ENCODE results near the gene SLIT3.

SLIT3 gene

GRCh38 chr5:168672888-168673287, 628.1 kb downstream of the SLIT3 start:
- no peak overlapping the region for H2AFZ ChIP-seq (ENCODE audit: low read depth)
- no peak overlapping the region for H3K4me3 ChIP-seq (IDR thresholded peaks at IDR 0.05; ENCODE audit: insufficient read depth, low read depth, low read length)
- H4K20me1 ChIP-seq (ENCODE audit: insufficient read depth), result no peaks in the 10 kb centered on the region
- no peaks in the 10 kb centered on the region for H3K36me3 ChIP-seq (ENCODE audit: insufficient read depth)
- H3K4me1 ChIP-seq (ENCODE audit: low read depth, poor library complexity, severe bottlenecking), result peaks cover 8% of the 10 kb centered on the region
- TF ChIP-seq, protein P1, sequence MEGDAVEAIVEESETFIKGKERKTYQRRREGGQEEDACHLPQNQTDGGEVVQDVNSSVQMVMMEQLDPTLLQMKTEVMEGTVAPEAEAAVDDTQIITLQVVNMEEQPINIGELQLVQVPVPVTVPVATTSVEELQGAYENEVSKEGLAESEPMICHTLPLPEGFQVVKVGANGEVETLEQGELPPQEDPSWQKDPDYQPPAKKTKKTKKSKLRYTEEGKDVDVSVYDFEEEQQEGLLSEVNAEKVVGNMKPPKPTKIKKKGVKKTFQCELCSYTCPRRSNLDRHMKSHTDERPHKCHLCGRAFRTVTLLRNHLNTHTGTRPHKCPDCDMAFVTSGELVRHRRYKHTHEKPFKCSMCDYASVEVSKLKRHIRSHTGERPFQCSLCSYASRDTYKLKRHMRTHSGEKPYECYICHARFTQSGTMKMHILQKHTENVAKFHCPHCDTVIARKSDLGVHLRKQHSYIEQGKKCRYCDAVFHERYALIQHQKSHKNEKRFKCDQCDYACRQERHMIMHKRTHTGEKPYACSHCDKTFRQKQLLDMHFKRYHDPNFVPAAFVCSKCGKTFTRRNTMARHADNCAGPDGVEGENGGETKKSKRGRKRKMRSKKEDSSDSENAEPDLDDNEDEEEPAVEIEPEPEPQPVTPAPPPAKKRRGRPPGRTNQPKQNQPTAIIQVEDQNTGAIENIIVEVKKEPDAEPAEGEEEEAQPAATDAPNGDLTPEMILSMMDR (conservative IDR thresholded peaks at IDR 0.05; ENCODE audit: low read depth, low read length), result no peak
- no peaks in the 10 kb centered on the region for H3K79me2 ChIP-seq (ENCODE audit: insufficient read depth, low read depth)
- no peak overlapping the region for H3K4me2 ChIP-seq
- H3K27me3 ChIP-seq (ENCODE audit: insufficient read depth, low read depth), result no peaks in the 10 kb centered on the region
- H3K9ac ChIP-seq, result no peak overlapping the region
- H3K27ac ChIP-seq, result no peak overlapping the region

DNA sequence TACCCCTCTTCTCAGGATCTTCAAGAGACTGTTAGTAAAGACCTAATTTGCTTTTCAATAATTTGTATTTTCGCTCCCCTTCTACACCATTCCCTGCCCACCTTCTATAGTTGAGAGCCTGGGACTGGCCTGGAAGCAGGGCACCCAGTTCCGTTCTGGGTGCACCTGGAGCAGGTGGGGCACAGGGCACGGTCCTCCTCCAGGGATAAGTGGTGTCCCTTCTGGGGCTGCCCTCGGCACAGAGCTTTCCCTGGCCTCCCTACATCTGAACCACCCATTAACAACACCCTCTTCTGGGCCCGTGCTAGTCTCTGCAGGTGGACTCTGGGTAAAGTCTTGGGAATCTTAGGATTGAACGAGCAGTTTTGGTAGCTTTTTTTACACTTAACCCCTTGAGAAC, 628.9 kb downstream of the SLIT3 start:
- Histone ChIP-seq H3K27ac (no peak overlapping the region), H3K4me2 (no peak overlapping the region), H2AFZ (ENCODE audit: low read depth) (no peak overlapping the region), H3K4me3 (IDR thresholded peaks at IDR 0.05; ENCODE audit: insufficient read depth, low read depth, low read length) (no peak overlapping the region), H3K4me1 (ENCODE audit: low read depth, poor library complexity, severe bottlenecking) (peaks cover 8% of the 10 kb centered on the region), H4K20me1 (ENCODE audit: insufficient read depth) (no peaks in the 10 kb centered on the region), H3K27me3 (ENCODE audit: insufficient read depth, low read depth) (no peaks in the 10 kb centered on the region), H3K9ac (no peak overlapping the region), H3K79me2 (ENCODE audit: insufficient read depth, low read depth) (no peaks in the 10 kb centered on the region), H3K36me3 (ENCODE audit: insufficient read depth) (no peaks in the 10 kb centered on the region)
- TF ChIP-seq, protein P1 (conservative IDR thresholded peaks at IDR 0.05; ENCODE audit: low read depth, low read length), result no peak

GRCh38 chr5:168670881-168671575, 629.9 kb downstream of the SLIT3 start:
- Histone ChIP-seq H3K27ac (no peak overlapping the region), H3K36me3 (ENCODE audit: insufficient read depth) (no peaks in the 10 kb centered on the region), H3K9ac (no peak overlapping the region), H4K20me1 (ENCODE audit: insufficient read depth) (no peaks in the 10 kb centered on the region), H3K4me2 (no peak overlapping the region), H3K4me1 (ENCODE audit: low read depth, poor library complexity, severe bottlenecking) (peaks cover under 1% of the 10 kb centered on the region), H3K27me3 (ENCODE audit: insufficient read depth, low read depth) (no peaks in the 10 kb centered on the region), H3K4me3 (IDR thresholded peaks at IDR 0.05; ENCODE audit: insufficient read depth, low read depth, low read length) (no peak overlapping the region), H2AFZ (ENCODE audit: low read depth) (no peak overlapping the region), H3K79me2 (ENCODE audit: insufficient read depth, low read depth) (no peaks in the 10 kb centered on the region)
- TF ChIP-seq, protein P1 (conservative IDR thresholded peaks at IDR 0.05; ENCODE audit: low read depth, low read length), result no peak

- no peak overlapping the region for H3K4me3 ChIP-seq (IDR thresholded peaks at IDR 0.05; ENCODE audit: insufficient read depth, low read depth, low read length)
- H3K4me2 ChIP-seq, result no peak overlapping the region
- no peaks in the 10 kb centered on the region for H3K36me3 ChIP-seq (ENCODE audit: insufficient read depth)
- no peak overlapping the region for H3K9ac ChIP-seq
- peaks cover 4% of the 10 kb centered on the region for H3K4me1 ChIP-seq (ENCODE audit: low read depth, poor library complexity, severe bottlenecking)
- H3K27ac ChIP-seq, result no peak overlapping the region
- no peaks in the 10 kb centered on the region for H3K27me3 ChIP-seq (ENCODE audit: insufficient read depth, low read depth)
- H4K20me1 ChIP-seq (ENCODE audit: insufficient read depth), result no peaks in the 10 kb centered on the region
- no peak overlapping the region for H2AFZ ChIP-seq (ENCODE audit: low read depth)
- TF ChIP-seq, protein P1 (conservative IDR thresholded peaks at IDR 0.05; ENCODE audit: low read depth, low read length), result no peak
- H3K79me2 ChIP-seq (ENCODE audit: insufficient read depth, low read depth), result no peaks in the 10 kb centered on the region
These were observed 631.1 kb downstream of the SLIT3 start for GRCh38 chr5:168669668-168670378.
